Measurements from ENCODE around the gene ECM1.

DNA sequence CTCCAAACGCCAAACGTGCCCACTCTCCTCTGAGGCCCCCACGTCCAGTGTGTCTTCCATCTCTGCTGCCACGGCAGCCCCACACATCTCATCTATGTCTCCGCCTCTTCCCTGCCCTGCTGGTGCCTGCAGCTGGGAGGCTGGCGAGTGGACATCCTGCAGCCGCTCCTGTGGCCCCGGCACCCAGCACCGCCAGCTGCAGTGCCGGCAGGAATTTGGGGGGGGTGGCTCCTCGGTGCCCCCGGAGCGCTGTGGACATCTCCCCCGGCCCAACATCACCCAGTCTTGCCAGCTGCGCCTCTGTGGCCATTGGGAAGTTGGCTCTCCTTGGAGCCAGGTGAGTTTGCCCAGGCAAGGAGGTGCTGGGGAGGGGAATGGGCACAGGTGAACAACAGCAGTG is 49.9 kb downstream of the ECM1 start:
- TF ChIP-seq, protein P1, sequence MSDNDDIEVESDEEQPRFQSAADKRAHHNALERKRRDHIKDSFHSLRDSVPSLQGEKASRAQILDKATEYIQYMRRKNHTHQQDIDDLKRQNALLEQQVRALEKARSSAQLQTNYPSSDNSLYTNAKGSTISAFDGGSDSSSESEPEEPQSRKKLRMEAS (IDR thresholded peaks at IDR 0.05) = no peak
- TF ChIP-seq TAF1 (IDR thresholded peaks at IDR 0.05; ENCODE audit: low read depth) (no peak), CREB1 (IDR thresholded peaks at IDR 0.05; ENCODE audit: low read depth) (no peak), FOXM1 (IDR thresholded peaks at IDR 0.05; ENCODE audit: borderline replicate concordance, low read depth) (no peak), CEBPB (IDR thresholded peaks at IDR 0.05) (no peak), TEAD4 (IDR thresholded peaks at IDR 0.05) (no peak)
- TF ChIP-seq, protein P2, sequence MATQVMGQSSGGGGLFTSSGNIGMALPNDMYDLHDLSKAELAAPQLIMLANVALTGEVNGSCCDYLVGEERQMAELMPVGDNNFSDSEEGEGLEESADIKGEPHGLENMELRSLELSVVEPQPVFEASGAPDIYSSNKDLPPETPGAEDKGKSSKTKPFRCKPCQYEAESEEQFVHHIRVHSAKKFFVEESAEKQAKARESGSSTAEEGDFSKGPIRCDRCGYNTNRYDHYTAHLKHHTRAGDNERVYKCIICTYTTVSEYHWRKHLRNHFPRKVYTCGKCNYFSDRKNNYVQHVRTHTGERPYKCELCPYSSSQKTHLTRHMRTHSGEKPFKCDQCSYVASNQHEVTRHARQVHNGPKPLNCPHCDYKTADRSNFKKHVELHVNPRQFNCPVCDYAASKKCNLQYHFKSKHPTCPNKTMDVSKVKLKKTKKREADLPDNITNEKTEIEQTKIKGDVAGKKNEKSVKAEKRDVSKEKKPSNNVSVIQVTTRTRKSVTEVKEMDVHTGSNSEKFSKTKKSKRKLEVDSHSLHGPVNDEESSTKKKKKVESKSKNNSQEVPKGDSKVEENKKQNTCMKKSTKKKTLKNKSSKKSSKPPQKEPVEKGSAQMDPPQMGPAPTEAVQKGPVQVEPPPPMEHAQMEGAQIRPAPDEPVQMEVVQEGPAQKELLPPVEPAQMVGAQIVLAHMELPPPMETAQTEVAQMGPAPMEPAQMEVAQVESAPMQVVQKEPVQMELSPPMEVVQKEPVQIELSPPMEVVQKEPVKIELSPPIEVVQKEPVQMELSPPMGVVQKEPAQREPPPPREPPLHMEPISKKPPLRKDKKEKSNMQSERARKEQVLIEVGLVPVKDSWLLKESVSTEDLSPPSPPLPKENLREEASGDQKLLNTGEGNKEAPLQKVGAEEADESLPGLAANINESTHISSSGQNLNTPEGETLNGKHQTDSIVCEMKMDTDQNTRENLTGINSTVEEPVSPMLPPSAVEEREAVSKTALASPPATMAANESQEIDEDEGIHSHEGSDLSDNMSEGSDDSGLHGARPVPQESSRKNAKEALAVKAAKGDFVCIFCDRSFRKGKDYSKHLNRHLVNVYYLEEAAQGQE (IDR thresholded peaks at IDR 0.05; ENCODE audit: low read depth) = no peak
